Fibroblast of lung (primary cell): Measurements from ENCODE around the gene DRD4. TPM values are rescaled to one million over a fixed set of nuclear protein-coding genes. Genes with fewer than 3 reads are reported as not detected.

Experiments used
- DNase-seq, 2 donors: peaks; one replicate each; pipeline versions ENCODE4 v3.0.0 to v3.0.0-alpha.2; 2010; ENCODE audit warnings: low read depth in 2 of 2
- H2AFZ ChIP-seq: 2 replicates; pipeline ENCODE4 v1.5.1; 2012; ENCODE audit warnings: low read length, control low read depth, inconsistent platforms
- H3K27ac ChIP-seq: 2 replicates; pipeline ENCODE4 v1.5.1; 2011; ENCODE audit warnings: low read length, control low read depth; ENCODE audit not compliant: insufficient read depth
- H3K27me3 ChIP-seq: 2 replicates; pipeline ENCODE4 v1.5.1; 2011; ENCODE audit warnings: mild to moderate bottlenecking, low read length; ENCODE audit not compliant: control insufficient read depth, insufficient read depth
- H3K36me3 ChIP-seq: 2 replicates; pipeline ENCODE4 v1.5.1; 2011; ENCODE audit warnings: low read length; ENCODE audit not compliant: control insufficient read depth, insufficient read depth
- H3K4me1 ChIP-seq: 2 replicates; pipeline ENCODE4 v1.5.1; 2011; ENCODE audit warnings: low read length; ENCODE audit not compliant: control insufficient read depth, insufficient read depth; ENCODE audit errors: extremely low read depth
- H3K4me2 ChIP-seq: 2 replicates; pipeline ENCODE4 v1.5.1; 2011; ENCODE audit warnings: low read length, control low read depth; ENCODE audit not compliant: insufficient read depth; ENCODE audit errors: extremely low read depth
- H3K4me3 ChIP-seq, 4 experiments: fragments of 200-600 bp in 1 of 4; sonication (generic) in 1 of 4; replicated peaks in 1 of 4; 2 replicates each; pipeline ENCODE4 v1.5.1; 2011 to 2016; ENCODE audit warnings: low read length in 4 of 4, low read depth in 3 of 4, mild to moderate bottlenecking in 3 of 4, control low read depth in 2 of 4, inconsistent platforms in 1 of 4, mixed read lengths in 1 of 4; ENCODE audit not compliant: insufficient read depth in 1 of 4; ENCODE audit errors: control extremely low read depth in 1 of 4
- H3K79me2 ChIP-seq: 2 replicates; pipeline ENCODE4 v1.5.1; 2012; ENCODE audit warnings: mild to moderate bottlenecking, low read length, inconsistent platforms; ENCODE audit not compliant: control insufficient read depth, insufficient read depth
- H3K9ac ChIP-seq: 2 replicates; pipeline ENCODE4 v1.5.1; 2011; ENCODE audit warnings: mild to moderate bottlenecking, low read length, control low read depth; ENCODE audit not compliant: insufficient read depth
- H3K9me3 ChIP-seq: 2 replicates; pipeline ENCODE4 v1.5.1; 2012; ENCODE audit warnings: low read depth, low read length; ENCODE audit not compliant: control insufficient read depth, insufficient read depth
- H4K20me1 ChIP-seq: 2 replicates; pipeline ENCODE4 v1.5.1; 2011; ENCODE audit warnings: low read length; ENCODE audit not compliant: control insufficient read depth, insufficient read depth; ENCODE audit errors: extremely low read depth
- EZH2 ChIP-seq: IDR thresholded peaks from 2 replicates; pipeline ENCODE4 v1.5.1; 2012; ENCODE audit warnings: low read length, control low read depth, mild to moderate bottlenecking; ENCODE audit errors: missing control alignments
- polyA plus RNA-seq, 2 donors: library from polyadenylated mRNA; depleted of rRNA in 1 of 2; stranded (reverse) in 1 of 2; unstranded in 1 of 2; fragments of >200 nt; gene quantifications; 2 replicates each; pipeline ENCODE4 v1.2.1, GENCODE V29; 2011 to 2012; ENCODE audit warnings: missing spikeins in 1 of 2
- total RNA-seq: library from RNA; depleted of rRNA; stranded (reverse); fragments of >200 nt; gene quantifications from 2 replicates; pipeline ENCODE4 v1.2.1, GENCODE V29; 2014
- TF ChIP-seq, protein P1 (sequence below), 2 donors: IDR thresholded peaks in 1 of 2; conservative IDR thresholded peaks in 1 of 2; 1 replicate in 1 of 2; 2 replicates in 1 of 2; pipeline ENCODE4 v1.5.1; 2011 to 2012; ENCODE audit warnings: low read length in 2 of 2, control low read depth in 1 of 2, inconsistent platforms in 1 of 2, low read depth in 1 of 2, mild to moderate bottlenecking in 1 of 2

DRD4 gene
- total and polyA plus RNA-seq, 2 donors (not counting 1 experiment from before 2014, with no cell fraction given) = 0.17 TPM; not detected in 1

DNA sequence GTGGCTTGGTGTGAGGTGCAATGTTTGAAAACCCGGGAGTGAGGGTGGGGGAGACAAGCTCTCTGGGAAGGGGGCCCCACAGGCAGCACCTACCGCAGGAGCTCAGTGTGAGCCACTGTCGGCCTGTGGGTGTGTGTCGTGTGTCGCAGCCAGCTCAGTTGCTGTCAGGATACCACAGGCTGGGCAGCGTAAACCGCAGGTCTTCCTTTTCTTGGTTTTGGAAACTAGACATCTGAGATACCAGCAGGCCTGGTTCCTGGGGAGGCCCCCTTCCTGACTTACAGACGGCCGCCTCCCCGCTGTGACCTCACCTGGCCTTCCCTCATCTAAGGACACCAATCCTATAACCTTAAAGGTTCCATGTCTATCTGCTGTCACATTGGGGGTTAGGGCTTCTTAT, 40.7 kb upstream of the DRD4 start:
- TF ChIP-seq, protein P1, sequence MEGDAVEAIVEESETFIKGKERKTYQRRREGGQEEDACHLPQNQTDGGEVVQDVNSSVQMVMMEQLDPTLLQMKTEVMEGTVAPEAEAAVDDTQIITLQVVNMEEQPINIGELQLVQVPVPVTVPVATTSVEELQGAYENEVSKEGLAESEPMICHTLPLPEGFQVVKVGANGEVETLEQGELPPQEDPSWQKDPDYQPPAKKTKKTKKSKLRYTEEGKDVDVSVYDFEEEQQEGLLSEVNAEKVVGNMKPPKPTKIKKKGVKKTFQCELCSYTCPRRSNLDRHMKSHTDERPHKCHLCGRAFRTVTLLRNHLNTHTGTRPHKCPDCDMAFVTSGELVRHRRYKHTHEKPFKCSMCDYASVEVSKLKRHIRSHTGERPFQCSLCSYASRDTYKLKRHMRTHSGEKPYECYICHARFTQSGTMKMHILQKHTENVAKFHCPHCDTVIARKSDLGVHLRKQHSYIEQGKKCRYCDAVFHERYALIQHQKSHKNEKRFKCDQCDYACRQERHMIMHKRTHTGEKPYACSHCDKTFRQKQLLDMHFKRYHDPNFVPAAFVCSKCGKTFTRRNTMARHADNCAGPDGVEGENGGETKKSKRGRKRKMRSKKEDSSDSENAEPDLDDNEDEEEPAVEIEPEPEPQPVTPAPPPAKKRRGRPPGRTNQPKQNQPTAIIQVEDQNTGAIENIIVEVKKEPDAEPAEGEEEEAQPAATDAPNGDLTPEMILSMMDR (conservative IDR thresholded peaks at IDR 0.05 in 1 of 2, IDR thresholded peaks at IDR 0.05 in 1 of 2; ENCODE audit: low read depth in 1 of 2, low read length in 2 of 2) = no peak
- TF ChIP-seq EZH2 = no peak
- no peak overlapping the region for H3K4me2 ChIP-seq
- peaks cover 10% of the 10 kb centered on the region for H3K79me2 ChIP-seq
- H4K20me1 ChIP-seq = no peaks in the 10 kb centered on the region
- H3K27me3 ChIP-seq = no peaks in the 10 kb centered on the region
- no peaks in the 10 kb centered on the region for H3K9me3 ChIP-seq
- H3K27ac ChIP-seq = no peak overlapping the region
- no peaks in the 10 kb centered on the region for H3K4me1 ChIP-seq
- no peak overlapping the region for H3K4me3 ChIP-seq
- no peak overlapping the region for H2AFZ ChIP-seq
- peaks cover 34% of the 10 kb centered on the region for H3K36me3 ChIP-seq
- DNase-seq = no peak
- H3K9ac ChIP-seq = no peak overlapping the region

DNA sequence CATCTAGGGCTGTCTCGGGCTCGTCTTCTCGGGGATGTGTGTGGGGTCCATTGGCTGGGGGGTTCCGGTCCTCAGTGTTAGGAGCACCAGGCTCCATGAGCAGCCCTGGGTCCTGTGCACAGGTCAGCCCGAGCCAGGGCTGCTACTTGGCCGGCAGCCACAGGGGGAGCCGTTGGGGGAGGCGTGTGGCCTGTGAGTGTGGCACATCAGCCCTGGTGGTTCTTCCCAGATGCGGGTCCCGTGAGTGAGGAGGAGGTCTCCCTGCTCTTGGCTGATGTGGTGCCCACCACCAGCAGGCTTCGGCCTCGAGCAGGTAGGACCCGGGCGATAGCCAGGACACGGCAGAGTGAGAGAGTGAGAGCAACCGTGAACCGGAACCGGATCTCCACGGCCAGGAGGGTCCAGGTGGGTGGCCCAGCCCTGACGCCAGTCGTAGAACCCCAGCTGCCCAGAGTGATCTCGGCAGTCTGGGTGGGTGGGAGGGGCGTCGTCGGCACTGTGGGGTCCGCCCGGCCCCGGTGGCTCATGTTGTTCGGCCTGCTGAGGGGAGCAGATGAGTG, 39.8 kb upstream of the DRD4 start:
- Histone ChIP-seq H3K9ac (no peak overlapping the region), H3K36me3 (peaks cover 42% of the 10 kb centered on the region), H3K27ac (no peak overlapping the region), H3K4me1 (no peaks in the 10 kb centered on the region), H3K27me3 (no peaks in the 10 kb centered on the region), H3K79me2 (peaks cover 10% of the 10 kb centered on the region), H4K20me1 (no peaks in the 10 kb centered on the region), H3K4me3 (no peak overlapping the region), H3K4me2 (no peak overlapping the region), H2AFZ (no peak overlapping the region), H3K9me3 (no peaks in the 10 kb centered on the region)
- TF ChIP-seq, protein P1 (conservative IDR thresholded peaks at IDR 0.05 in 1 of 2, IDR thresholded peaks at IDR 0.05 in 1 of 2; ENCODE audit: low read depth in 1 of 2, low read length in 2 of 2) = no peak
- no peak for TF ChIP-seq EZH2
- no peak for DNase-seq

DNA sequence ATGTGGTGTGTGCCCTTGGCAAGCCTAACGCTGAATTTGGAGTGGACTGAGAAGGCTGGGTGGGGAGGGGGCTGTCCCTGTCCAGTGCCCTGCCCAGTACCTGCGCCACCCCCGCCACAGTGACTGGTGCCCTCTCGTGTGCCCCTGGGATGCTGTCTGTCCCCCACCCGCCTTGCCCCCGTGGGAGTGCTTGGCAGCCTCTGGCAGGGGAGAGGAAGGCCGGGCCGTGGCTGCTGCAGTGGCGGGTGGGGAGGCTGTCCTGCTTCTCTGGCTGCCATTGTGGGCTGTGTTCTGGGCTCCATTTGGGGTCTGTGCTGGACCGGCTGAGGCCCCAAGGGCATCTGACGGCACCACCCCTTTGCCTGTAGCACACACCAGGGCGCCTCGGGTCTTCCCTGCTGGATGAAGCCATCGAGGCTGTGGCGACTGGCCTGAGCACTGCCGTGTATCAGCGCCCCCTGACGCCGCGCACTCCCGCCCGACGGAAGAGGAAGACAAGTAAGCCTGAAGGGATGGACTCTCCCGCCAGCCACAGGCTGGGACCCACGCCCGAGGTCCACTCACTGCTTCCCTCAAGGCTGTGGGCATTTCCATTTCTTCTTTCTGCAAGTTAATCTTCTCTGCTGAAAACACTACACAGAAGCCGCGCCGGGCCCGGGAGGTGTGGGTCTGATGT, 38.9 kb upstream of the DRD4 start:
- TF ChIP-seq, protein P1 (conservative IDR thresholded peaks at IDR 0.05 in 1 of 2, IDR thresholded peaks at IDR 0.05 in 1 of 2; ENCODE audit: low read depth in 1 of 2, low read length in 2 of 2) = no peak
- no peak for TF ChIP-seq EZH2
- Histone ChIP-seq H3K36me3 (peaks cover 34% of the 10 kb centered on the region), H3K4me3 (no peak overlapping the region), H3K9ac (no peak overlapping the region), H4K20me1 (no peaks in the 10 kb centered on the region), H3K27ac (no peak overlapping the region), H3K9me3 (no peaks in the 10 kb centered on the region), H3K4me1 (no peaks in the 10 kb centered on the region), H3K27me3 (no peaks in the 10 kb centered on the region), H3K79me2 (peaks cover 8% of the 10 kb centered on the region), H2AFZ (no peak overlapping the region), H3K4me2 (no peak overlapping the region)
- no peak for DNase-seq
